ENCODE data around the gene TMEM59. TPM values are rescaled to one million over a fixed set of nuclear protein-coding genes. Genes with fewer than 3 reads are reported as not detected.

TMEM59 gene
- total and polyA plus RNA-seq, 2 of the 8 experiments (the other 6 are each of a cell fraction or from before 2014, with no cell fraction given) = 116 to 139 TPM

DNA sequence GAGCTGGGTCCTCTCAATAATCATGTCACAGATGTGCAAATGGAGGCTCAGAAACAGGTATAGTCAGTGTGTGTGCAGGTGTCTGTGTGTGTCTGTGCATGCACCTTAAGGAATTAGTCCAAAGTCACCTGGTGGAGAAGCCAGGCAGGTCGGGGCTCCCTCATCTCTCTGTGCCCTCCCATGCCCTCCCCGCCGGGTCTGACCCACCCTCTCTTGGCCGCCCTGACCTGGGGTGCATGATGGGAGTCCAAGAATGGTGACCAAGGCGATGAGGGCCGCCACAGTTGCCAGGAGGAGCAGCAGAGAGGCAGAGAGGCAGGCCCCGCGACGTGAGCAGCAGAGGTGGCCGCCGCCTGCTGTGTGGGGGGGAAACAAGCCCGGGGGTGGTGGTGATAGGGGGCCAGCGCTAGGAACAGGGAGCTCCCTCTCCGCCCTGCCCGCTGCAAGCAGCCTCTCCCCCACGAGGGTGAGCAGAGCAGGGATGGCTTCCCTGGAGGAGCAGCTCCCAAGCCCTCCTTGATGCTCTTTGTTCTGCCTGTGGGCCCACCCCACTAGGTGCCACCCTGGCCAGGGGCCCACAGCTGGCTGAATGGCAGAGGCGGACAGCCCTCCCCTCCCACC, 38.9 kb downstream of the TMEM59 start:
- H2AK5ac ChIP-seq (ENCODE audit: low read depth, low read length) = no peak overlapping the region
- H3K18ac ChIP-seq (ENCODE audit: extremely low read depth, low read length) = no peak overlapping the region
- no peak overlapping the region for H3K4me2 ChIP-seq (ENCODE audit: insufficient read depth in 1 of 2, low read depth in 2 of 2, low read length in 2 of 2)
- H2BK5ac ChIP-seq (ENCODE audit: low read depth, low read length) = no peak overlapping the region
- H3K56ac ChIP-seq (replicated peaks; ENCODE audit: insufficient read length, low read depth, low read length) = no peak overlapping the region
- DNase-seq (ENCODE audit: low read depth in 1 of 2, low spot score in 2 of 2) (peak in 1 of 2 experiments; percentile 48), FAIRE-seq (no peak)
- H3K23me2 ChIP-seq (ENCODE audit: low read depth, low read length) = no peaks in the 10 kb centered on the region
- no peaks in the 10 kb centered on the region for H3K79me2 ChIP-seq (ENCODE audit: control insufficient read depth in 1 of 2, insufficient read depth in 2 of 2, low read length in 2 of 2)
- CTCF ChIA-PET (ENCODE audit: partially characterized antibody) = interaction anchor here (0.7 to 1.3 kb wide), 5 partner anchors 14 to 55 kb away, joined by 3 to 5 read pairs (median 3); no protein-coding TSS in a partner anchor
- H3K4ac ChIP-seq (replicated peaks; ENCODE audit: insufficient read length, low read depth, low read length) = no peak overlapping the region
- peaks cover 0 to 3% (median 0%) of the 10 kb centered on the region in 4 experiments; a peak in 1 of 7 replicates for H3K4me1 ChIP-seq (replicated peaks in 1 of 4; ENCODE audit: control insufficient read depth in 3 of 4, insufficient read depth in 4 of 4, low read length in 3 of 4)
- H4K8ac ChIP-seq (ENCODE audit: extremely low read depth, insufficient read depth, low read length) = peak overlapping the region; percentile 19; the same call in 1 of the 2 replicates
- H2BK20ac ChIP-seq (ENCODE audit: low read length) = no peak overlapping the region
- no peak overlapping the region for H2BK12ac ChIP-seq (ENCODE audit: low read depth, low read length)
- no peak overlapping the region for H3K23ac ChIP-seq (ENCODE audit: insufficient read length)
- no peaks in the 10 kb centered on the region for H3K79me1 ChIP-seq (ENCODE audit: low read depth, low read length)
- H3K9ac ChIP-seq (replicated peaks in 1 of 4; ENCODE audit: extremely low read depth in 1 of 4, low read depth in 3 of 4, low read length in 3 of 4) = no peak overlapping the region
- no peaks in the 10 kb centered on the region for H4K20me1 ChIP-seq (replicated peaks in 1 of 2; ENCODE audit: control insufficient read depth in 1 of 2, insufficient read depth in 2 of 2, low read length in 2 of 2)
- POLR2A ChIA-PET (ENCODE audit: partially characterized antibody) = no interaction called here
- H2BK15ac ChIP-seq (ENCODE audit: low read length) = no peak overlapping the region
- H2AFZ ChIP-seq (ENCODE audit: low read length) = no peak overlapping the region
- 89% methylated on average over 14 of the region's 17 CpGs; no CpG with 5 or more reads in 1 of the 2 experiments for WGBS, 2 experiments (ENCODE audit: extremely low coverage in 1 of 2, insufficient coverage in 1 of 2, insufficient read length in 1 of 2, insufficient replicate concordance in 2 of 2, low coverage in 1 of 2, low lambda C conversion rate in 2 of 2, missing lambda C conversion rate in 1 of 2)
- no peaks in the 10 kb centered on the region for H3K27me3 ChIP-seq (replicated peaks in 1 of 4; ENCODE audit: control insufficient read depth in 3 of 4, extremely low read depth in 1 of 4, insufficient read depth in 3 of 4, low read length in 3 of 4)
- no peak overlapping the region for H4K5ac ChIP-seq (ENCODE audit: insufficient read length, low read depth, low read length)
- H3K4me3 ChIP-seq (ENCODE audit: extremely low read depth in 1 of 4, insufficient read depth in 2 of 4, low read depth in 3 of 4, low read length in 4 of 4) = no peak overlapping the region
- no peak overlapping the region for H3K27ac ChIP-seq (ENCODE audit: low read depth, low read length)
- no peak overlapping the region for H4K91ac ChIP-seq (replicated peaks; ENCODE audit: insufficient read length, low read length)
- H3K36me3 ChIP-seq (ENCODE audit: control insufficient read depth in 2 of 4, insufficient read depth in 4 of 4, low read length in 3 of 4) = no peaks in the 10 kb centered on the region
- H3K9me3 ChIP-seq (ENCODE audit: insufficient read depth in 2 of 2, low read depth in 1 of 2, low read length in 1 of 2) = no peaks in the 10 kb centered on the region
- H3K14ac ChIP-seq (ENCODE audit: insufficient read length) = no peak overlapping the region
- no peak overlapping the region for H2BK120ac ChIP-seq (replicated peaks; ENCODE audit: low read depth, low read length)
- TF ChIP-seq RFX5 (IDR thresholded peaks at IDR 0.05; ENCODE audit: borderline replicate concordance, low read depth, low read length) (no peak), CBX8 (IDR thresholded peaks at IDR 0.05; ENCODE audit: borderline replicate concordance, low read depth, low read length) (no peak), JUN (IDR thresholded peaks at IDR 0.05; ENCODE audit: low read depth, low read length) (no peak), CREB1 (IDR thresholded peaks at IDR 0.05) (no peak), CTBP2 (IDR thresholded peaks at IDR 0.05; ENCODE audit: borderline replicate concordance, insufficient read depth, insufficient read length, low read length) (no peak), EP300 (IDR thresholded peaks at IDR 0.05; ENCODE audit: borderline replicate concordance in 1 of 2, low read depth in 2 of 2, low read length in 2 of 2) (no peak), CHD1 (IDR thresholded peaks at IDR 0.05; ENCODE audit: low read depth, low read length) (no peak), TBP (IDR thresholded peaks at IDR 0.05; ENCODE audit: low read depth, low read length) (no peak), PHF8 (conservative IDR thresholded peaks at IDR 0.05; ENCODE audit: low read depth, low read length) (no peak), ATF2 (IDR thresholded peaks at IDR 0.05; ENCODE audit: low read length) (no peak), YY1 (IDR thresholded peaks at IDR 0.05; ENCODE audit: low read depth, low read length) (no peak), SP2 (IDR thresholded peaks at IDR 0.05; ENCODE audit: low read length) (no peak)
